HuH-7 (cell line): Measurements from ENCODE around the gene PRMT3.
"Not testable (repeated sequence)": the region's sequence is repeated elsewhere in the genome, so short reads cannot be mapped to it uniquely, and the experiment has no call there.

Source experiments
- DNase-seq: peaks from one replicate; pipeline ENCODE4 v3.0.0; 2011; ENCODE audit warnings: low spot score

Gene PRMT3

DNA sequence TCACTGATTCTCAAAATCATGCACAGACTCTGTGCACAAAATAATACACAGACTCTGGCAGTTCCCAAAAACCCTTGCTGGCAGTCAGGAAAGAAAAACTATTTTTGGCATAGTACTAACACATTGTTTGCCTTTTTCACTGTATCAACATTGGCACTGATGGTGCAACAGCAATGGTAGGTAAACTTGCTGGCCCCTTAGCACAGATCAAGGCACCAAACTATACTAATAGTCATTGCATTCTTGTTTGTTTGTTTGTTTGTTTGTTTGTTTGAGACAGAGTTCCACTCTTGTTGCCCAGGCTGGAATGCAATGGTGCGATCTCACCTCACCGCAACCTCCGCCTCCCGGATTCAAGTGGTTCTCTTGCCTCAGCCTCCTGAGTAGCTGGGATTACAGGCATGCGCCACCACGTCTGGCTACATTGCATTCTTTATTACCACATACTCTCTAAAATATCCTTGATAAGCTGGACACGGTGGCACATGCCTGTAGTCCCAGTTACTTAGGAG, 130.9 kb downstream of the PRMT3 start:
- DNase-seq, result peak; percentile 5

DNA sequence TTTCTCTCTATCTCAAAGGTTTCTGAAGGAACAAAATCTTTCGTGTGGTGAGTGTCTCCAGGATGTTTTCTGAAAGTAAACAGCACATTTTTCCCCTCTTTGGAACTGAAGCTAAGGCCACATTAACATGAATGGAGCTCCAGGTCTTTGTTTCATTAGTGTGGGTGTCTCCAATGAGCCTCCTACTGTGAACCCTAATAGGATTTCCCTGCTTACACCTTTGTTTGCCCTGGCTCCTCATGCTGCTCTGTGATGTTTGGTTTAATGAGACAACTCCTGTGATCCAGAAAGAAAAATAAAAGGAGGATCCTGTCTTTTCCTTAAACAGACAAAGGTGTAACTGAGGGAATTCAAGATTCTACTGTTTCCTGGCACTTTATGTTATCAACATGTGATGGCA, 135.0 kb downstream of the PRMT3 start:
- DNase-seq, result no peak

DNA sequence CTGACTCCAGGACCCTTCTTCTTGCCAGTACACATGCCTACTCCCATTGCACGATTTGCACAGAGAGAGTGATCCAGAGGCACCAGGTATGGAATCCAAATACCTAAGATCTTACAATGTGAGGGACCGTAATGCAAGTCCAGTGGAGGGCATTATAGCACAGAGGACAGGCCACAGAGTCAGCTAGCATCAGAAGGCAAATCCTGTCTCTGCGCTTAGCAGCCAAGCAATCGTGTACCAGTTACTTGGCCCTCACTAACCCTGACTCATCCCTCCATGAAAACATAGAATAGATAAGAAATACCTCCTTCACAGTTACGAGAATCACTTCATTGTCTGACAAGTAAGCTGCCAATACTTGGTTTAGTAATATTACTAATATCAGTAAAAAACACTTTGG, 142.2 kb downstream of the PRMT3 start:
- DNase-seq, result no peak

DNA sequence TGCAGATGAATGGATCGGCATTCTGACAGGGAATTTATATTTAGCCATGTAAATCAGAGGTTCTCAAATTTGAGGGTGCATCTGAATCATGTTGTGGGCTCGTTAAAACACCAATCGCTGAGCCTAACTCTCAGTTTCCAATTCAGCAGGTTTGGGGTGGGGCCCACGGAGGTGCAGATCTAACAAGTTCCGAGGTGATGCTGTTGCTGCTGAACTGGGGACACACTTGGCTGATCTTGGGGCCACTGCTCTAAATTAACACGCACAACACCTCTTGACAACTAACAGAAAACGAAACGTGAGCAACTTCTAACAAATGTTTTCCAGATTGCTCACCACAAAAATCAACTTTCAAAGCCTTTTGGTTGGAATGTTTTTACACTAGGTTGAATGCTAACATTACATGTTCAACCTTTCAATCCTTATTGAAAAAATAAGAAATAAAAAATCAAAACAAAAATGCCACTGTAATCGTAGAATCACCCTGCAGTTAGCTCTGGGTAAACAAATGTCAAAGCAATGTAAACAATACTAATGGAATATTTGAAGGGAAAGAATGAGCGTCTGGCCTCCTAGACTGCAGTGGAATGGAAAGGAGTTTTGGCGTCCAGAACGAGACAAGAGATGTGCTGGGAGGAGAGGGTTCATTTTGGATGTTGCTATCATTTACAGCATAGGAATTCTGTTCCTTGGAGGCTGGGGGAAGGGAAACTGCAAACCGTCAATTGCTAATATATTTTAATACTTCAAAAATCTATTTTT, 143.6 kb downstream of the PRMT3 start:
- no peak for DNase-seq

DNA sequence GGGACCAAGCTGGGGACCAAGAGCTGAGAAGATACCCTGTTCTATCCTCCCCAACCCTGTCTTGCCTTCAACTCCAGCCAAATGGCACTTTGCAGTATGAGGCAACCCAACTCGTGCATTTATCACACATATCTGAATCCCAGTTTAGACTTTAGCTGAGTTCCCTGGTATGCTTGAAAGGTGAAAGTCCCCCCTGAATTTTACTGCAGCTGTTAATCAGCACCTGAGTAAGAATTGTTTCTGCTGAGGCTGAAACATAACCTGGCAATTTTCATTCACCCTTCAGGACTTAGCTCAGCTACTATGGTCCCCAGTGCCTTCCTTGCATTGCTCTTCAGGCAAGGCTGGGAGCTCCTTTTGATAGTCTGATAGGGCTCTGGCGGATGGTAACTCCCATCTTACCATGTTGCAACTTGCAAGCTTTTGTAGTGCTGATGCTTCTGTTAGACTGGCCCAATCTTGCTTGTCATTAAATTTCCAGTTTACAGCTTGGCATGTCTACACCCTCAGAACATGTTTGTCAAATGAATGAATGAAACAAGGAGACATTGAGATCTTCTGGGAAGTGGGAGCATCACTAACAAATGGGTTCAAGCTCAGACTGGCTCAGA, 147.9 kb downstream of the PRMT3 start:
- DNase-seq, result no peak

DNA sequence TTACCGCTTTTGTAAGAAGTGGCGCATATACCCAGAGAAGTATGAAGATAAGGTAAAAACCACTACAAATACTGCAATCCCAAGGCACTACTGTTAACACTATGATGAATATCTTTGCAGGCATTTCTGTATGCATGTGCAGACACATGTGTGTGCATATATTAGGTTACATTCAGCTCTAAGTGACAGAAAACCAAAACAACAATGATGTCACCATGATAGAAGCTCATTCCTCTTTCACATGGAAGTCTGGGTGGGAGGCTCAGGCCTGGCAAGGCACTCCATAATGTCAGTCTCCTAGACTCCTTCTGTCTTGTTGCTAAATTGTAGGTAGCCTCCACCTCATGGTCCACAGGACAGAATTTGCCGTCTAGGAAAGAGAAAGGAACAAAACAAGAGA, 148.8 kb downstream of the PRMT3 start:
- no peak for DNase-seq

DNA sequence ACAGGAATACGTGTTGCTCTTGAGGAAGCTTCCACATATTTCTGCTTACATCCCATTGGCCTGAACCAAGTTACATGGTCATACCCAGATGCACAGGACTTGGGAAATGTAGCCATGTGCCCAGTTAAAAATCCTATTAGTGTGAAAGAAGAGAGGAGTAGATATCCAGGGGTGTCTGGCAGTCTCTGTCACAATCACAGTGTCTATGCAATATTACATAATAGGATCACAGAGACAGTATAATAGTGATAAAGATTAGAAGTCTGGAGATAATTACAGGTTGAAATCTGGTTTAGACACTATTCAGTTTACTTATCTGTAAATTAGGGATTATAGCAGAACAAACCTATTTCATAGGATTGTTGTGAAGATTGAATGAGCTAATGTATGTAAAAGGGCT, 149.3 kb downstream of the PRMT3 start:
- no peak for DNase-seq

DNA sequence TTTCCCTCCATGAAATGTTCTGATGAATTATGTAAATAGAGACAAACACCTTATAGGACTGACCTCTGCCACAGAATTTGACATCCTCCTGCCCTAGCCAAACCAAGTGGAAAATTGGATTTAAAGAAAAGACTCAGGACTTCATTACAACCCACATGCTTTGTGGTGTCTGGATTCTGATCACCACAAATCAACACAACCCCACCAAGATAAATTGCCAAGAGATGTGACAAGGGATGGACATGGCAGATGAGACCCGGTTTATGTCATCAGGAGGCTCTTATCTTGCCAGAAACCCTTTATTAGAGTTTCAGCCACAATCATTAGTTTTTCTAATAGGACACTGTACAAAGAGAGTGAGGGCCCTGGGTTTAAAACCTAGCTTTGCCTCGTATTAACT, 154.0 kb downstream of the PRMT3 start:
- no peak for DNase-seq

DNA sequence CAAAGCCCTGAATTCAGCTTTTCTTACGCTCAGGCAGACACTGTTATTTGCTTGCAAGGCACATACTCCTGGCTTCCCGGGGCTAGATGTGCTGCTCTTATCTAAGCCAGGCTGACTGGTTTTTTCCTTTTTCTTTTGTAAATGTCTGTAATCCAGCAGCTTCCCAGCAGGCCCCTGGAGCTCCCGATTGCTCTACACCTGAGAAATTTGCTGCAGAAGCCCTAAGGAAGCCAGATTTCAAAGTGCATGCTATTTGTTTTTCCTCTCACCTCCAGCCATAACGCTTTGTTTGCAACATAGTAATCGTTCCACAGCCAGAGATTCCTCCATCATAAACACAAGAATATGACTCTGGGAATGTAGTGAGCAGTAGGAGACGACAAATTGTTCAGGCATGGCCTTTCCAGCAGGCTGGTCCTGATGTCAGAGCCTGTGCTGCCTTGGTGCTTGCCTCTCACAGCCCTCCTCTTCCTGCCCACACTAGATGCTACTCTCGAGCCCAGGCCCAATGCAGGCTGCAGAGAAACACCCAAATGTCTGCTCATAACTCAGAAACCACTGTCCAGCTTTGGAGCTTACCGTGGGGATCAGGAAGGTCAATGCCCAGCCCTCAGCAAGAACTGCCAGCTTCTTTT, 157.2 kb downstream of the PRMT3 start:
- DNase-seq, result no peak

DNA sequence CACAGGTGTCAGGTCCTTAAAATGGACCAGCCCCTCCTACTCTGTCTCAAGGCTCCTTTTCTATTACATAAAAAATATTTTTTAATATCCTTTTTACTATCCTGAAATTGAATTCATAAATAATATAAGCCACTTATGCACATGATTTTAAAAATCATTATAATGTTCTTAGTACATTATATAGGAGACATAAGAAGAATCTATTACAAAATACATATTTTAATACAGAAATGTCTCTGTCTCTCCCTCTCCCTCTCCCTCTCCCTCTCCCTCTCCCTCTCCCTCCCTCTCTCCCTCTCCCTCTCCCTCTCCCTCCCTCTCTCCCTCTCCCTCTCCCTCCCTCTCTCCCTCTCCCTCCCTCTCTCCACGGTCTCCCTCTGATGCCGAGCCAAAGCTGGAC, 159.9 kb downstream of the PRMT3 start:
- DNase-seq, result no peak

DNA sequence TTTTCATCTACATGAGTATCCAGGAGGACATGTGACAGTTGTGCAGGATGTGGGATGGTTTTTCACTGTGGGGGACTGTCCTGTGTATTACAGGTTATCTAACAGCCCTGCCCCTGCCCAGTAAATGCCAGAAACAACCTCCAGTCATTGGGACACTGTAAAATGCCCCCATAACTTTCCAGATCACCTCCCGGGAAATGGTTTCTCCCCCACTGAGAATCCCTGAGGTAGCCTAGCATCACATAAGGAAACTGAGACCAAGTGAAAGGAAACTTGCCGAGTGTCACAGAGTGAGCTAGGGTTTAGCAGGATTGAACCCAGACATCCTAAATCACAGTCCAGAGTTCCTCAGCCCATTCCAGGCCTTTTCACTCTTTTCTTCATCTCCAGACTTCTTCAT, 163.6 kb downstream of the PRMT3 start:
- DNase-seq, result no peak

DNA sequence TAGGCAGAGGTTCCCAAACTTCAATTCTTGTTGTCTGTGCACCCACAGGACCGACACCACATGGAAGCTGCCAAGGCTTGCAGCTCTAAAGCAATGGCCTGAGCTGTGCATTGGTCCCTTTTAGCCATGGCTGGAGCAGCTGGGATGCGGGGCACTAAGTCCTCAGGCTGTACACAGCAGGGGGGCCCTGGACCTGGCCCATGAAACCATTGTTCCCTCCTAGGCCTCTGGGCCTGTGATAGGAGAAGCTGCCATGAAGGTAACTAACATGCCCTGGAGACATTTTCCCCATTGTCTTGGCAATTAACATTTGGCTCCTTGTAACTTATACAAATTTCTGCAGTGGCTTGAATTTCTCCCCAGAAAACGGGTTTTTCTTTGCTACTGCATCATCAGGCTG, 168.3 kb downstream of the PRMT3 start:
- DNase-seq, result no peak

DNA sequence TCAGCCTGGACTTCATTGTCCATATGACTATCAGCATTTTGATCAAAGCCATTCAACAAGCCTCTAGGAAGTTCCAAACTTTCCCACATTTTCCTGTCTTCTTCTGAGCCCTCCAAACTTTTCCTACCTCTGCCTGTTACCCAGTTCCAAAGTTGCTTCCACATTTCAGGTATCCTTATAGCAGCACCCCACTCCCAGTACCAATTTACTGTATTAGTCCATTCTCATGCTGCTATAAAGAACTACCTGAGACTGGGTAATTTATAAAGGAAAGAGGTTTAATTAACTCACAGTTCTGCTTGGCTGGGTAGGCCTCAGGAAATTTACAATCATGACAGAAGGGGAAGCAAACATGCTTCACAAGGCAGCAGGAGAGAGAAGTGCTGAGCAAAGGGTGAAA, 168.9 kb downstream of the PRMT3 start:
- DNase-seq, result not testable (repeated sequence)

DNA sequence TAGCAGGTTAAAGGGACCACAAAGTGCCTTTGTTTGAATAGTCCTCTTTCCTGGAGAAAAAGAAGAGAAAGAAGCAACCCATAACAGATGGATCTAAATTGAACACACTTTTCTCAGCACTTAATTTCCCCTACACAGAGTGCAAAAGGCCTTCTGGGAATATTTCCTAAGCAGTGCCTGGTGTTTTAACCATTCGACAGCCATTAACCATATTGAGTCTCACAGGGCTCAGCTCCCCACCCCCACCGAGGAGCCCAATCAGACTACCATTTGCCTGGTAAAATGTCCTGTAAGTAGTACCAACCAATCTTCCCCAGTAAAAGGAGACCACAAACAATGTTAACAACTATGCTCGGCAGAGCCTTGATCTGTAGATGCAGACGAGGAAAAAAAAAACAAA, 171.2 kb downstream of the PRMT3 start:
- no peak for DNase-seq
